Neutrophil (primary cell): ENCODE measurements around the gene NCAPD3.
A peak's percentile ranks its signal among the peaks of the same experiment; 100 is the strongest.

Experiments
- H3K27ac ChIP-seq: fragments of 200-600 bp; sonication (generic); 2 replicates; pipeline ENCODE4 v1.5.1; 2016; ENCODE audit warnings: mild to moderate bottlenecking, moderate library complexity
- H3K27me3 ChIP-seq: fragments of 200-600 bp; sonication (generic); 2 replicates; pipeline ENCODE4 v1.6.0; 2016; ENCODE audit warnings: mild to moderate bottlenecking
- H3K36me3 ChIP-seq: fragments of 200-600 bp; sonication (generic); 2 replicates; pipeline ENCODE4 v1.5.1; 2017
- H3K4me1 ChIP-seq, 2 experiments: fragments of 200-600 bp in 1 of 2; sonication (generic) in 1 of 2; 1 replicate in 1 of 2; 2 replicates in 1 of 2; pipeline versions ENCODE4 v1.5.1 to v1.6.1; 2013 to 2016; ENCODE audit warnings: low read depth in 1 of 2, low read length in 1 of 2, mild to moderate bottlenecking in 1 of 2, moderate library complexity in 1 of 2; ENCODE audit not compliant: control insufficient read depth in 1 of 2, insufficient read depth in 1 of 2
- H3K4me3 ChIP-seq, 2 experiments: fragments of 200-600 bp in 1 of 2; sonication (generic) in 1 of 2; 1 replicate in 1 of 2; 2 replicates in 1 of 2; pipeline ENCODE4 v1.5.1; 2013 to 2016; ENCODE audit warnings: low read depth in 1 of 2, low read length in 1 of 2, mild to moderate bottlenecking in 1 of 2, moderate library complexity in 1 of 2
- H3K9me3 ChIP-seq: fragments of 200-600 bp; sonication (generic); 2 replicates; pipeline ENCODE4 v1.5.1; 2016
- CTCF ChIP-seq: fragments of 200-600 bp; sonication (generic); IDR thresholded peaks from 2 replicates; pipeline ENCODE4 v1.5.1; 2016; ENCODE audit warnings: antibody characterized with exemption

The NCAPD3 gene

GRCh38 chr11:134243913-134244312, 20.1 kb upstream of the NCAPD3 start:
- Histone ChIP-seq H3K27ac (no peak overlapping the region), H3K4me1 (peaks cover 14% of the 10 kb centered on the region in 2 experiments), H3K4me3 (no peak overlapping the region), H3K27me3 (no peaks in the 10 kb centered on the region), H3K36me3 (peaks cover 94% of the 10 kb centered on the region), H3K9me3 (no peaks in the 10 kb centered on the region)
- no peak for TF ChIP-seq CTCF

- TF ChIP-seq CTCF: no peak
- no peaks in the 10 kb centered on the region for H3K9me3 ChIP-seq
- H3K27me3 ChIP-seq: no peaks in the 10 kb centered on the region
- H3K4me1 ChIP-seq: peaks cover 14% of the 10 kb centered on the region in 2 experiments
- H3K36me3 ChIP-seq: peaks cover 94% of the 10 kb centered on the region
- no peak overlapping the region for H3K4me3 ChIP-seq
- peak overlapping the region; percentile 71 for H3K27ac ChIP-seq
Observed at GRCh38 chr11:134242376-134242775, 18.6 kb upstream of the NCAPD3 start.

GRCh38 chr11:134240592-134240991, 16.8 kb upstream of the NCAPD3 start:
- H3K4me3 ChIP-seq: no peak overlapping the region
- H3K36me3 ChIP-seq: peaks cover 94% of the 10 kb centered on the region
- no peaks in the 10 kb centered on the region for H3K9me3 ChIP-seq
- H3K4me1 ChIP-seq: peaks cover 14% of the 10 kb centered on the region in 2 experiments
- no peak overlapping the region for H3K27ac ChIP-seq
- TF ChIP-seq CTCF: no peak
- no peaks in the 10 kb centered on the region for H3K27me3 ChIP-seq

GRCh38 chr11:134238956-134239355, 15.2 kb upstream of the NCAPD3 start:
- H3K9me3 ChIP-seq: no peaks in the 10 kb centered on the region
- H3K4me1 ChIP-seq: peaks cover 14% of the 10 kb centered on the region in 2 experiments
- H3K4me3 ChIP-seq: no peak overlapping the region
- H3K36me3 ChIP-seq: peaks cover 88% of the 10 kb centered on the region
- TF ChIP-seq CTCF: no peak
- no peak overlapping the region for H3K27ac ChIP-seq
- H3K27me3 ChIP-seq: no peaks in the 10 kb centered on the region

GRCh38 chr11:134237557-134237922, 13.8 kb upstream of the NCAPD3 start:
- peaks cover 15 to 18% of the 10 kb centered on the region in 2 experiments for H3K4me1 ChIP-seq
- H3K27me3 ChIP-seq: no peaks in the 10 kb centered on the region
- no peaks in the 10 kb centered on the region for H3K9me3 ChIP-seq
- H3K4me3 ChIP-seq: no peak overlapping the region
- TF ChIP-seq CTCF: no peak
- H3K27ac ChIP-seq: no peak overlapping the region
- H3K36me3 ChIP-seq: peaks cover 74% of the 10 kb centered on the region
